SK-N-SH (cell line): Measurements from ENCODE around the gene VSTM1.

Experiments used
- CHD2 ChIP-seq: fragments of 150-350 bp; IDR thresholded peaks from 2 replicates; pipeline ENCODE4 v1.6.1; 2018; ENCODE audit warnings: low read length; ENCODE audit not compliant: partially characterized antibody
- CTCF ChIP-seq: fragments of 200-600 bp; sonication (generic); IDR thresholded peaks from 2 replicates; pipeline ENCODE4 v1.6.1; 2017; ENCODE audit warnings: antibody characterized with exemption, mild to moderate bottlenecking, moderate library complexity
- EP300 ChIP-seq, 2 experiments: IDR thresholded peaks; 2 replicates each; pipeline versions ENCODE4 v1.4.0 to v1.6.1; 2012; ENCODE audit warnings: borderline replicate concordance in 1 of 2, low read depth in 1 of 2, low read length in 1 of 2
- JUND ChIP-seq: IDR thresholded peaks from 2 replicates; pipeline ENCODE4 v1.4.0; 2012
- MAX ChIP-seq: IDR thresholded peaks from 2 replicates; pipeline ENCODE4 v1.4.0; 2012; ENCODE audit warnings: low read depth
- POLR2AphosphoS5 ChIP-seq: IDR thresholded peaks from 2 replicates; pipeline ENCODE4 v1.6.1; 2012; ENCODE audit warnings: low read depth, low read length
- REST ChIP-seq: IDR thresholded peaks from 2 replicates; pipeline ENCODE4 v1.6.1; 2012; ENCODE audit warnings: mild to moderate bottlenecking, low read depth, low read length, moderate library complexity
- SMC3 ChIP-seq: IDR thresholded peaks from 2 replicates; pipeline ENCODE4 v1.6.1; 2012; ENCODE audit warnings: low read depth, low read length, improper control_type of control experiment
- TAF1 ChIP-seq: IDR thresholded peaks from 2 replicates; pipeline ENCODE4 v1.6.1; 2012; ENCODE audit warnings: low read depth, mild to moderate bottlenecking, low read length, moderate library complexity, borderline replicate concordance
- YY1 ChIP-seq: IDR thresholded peaks from 2 replicates; pipeline ENCODE4 v1.4.0; 2012; ENCODE audit warnings: low read depth, mild to moderate bottlenecking

GRCh38 chr19:54106716-54107115, 43.0 kb upstream of the VSTM1 start:
- TF ChIP-seq YY1 = no peak
- TF ChIP-seq REST = no peak
- no peak for TF ChIP-seq CTCF
- TF ChIP-seq CHD2 = no peak
- TF ChIP-seq POLR2AphosphoS5 = no peak
- TF ChIP-seq EP300 (IDR thresholded peaks at IDR 0.05; ENCODE audit: borderline replicate concordance in 1 of 2, low read depth in 1 of 2, low read length in 1 of 2) = no peak
- no peak for TF ChIP-seq SMC3
- TF ChIP-seq MAX = no peak
- no peak for TF ChIP-seq JUND
- no peak for TF ChIP-seq TAF1
